Fibroblast of lung (primary cell): ENCODE data around the gene FETUB. TPM values are rescaled to one million over a fixed set of nuclear protein-coding genes. Genes with fewer than 3 reads are reported as not detected.

Source experiments
- DNase-seq, 2 donors: peaks; one replicate each; pipeline versions ENCODE4 v3.0.0 to v3.0.0-alpha.2; 2010; ENCODE audit warnings: low read depth in 2 of 2
- H2AFZ ChIP-seq: 2 replicates; pipeline ENCODE4 v1.5.1; 2012; ENCODE audit warnings: low read length, control low read depth, inconsistent platforms
- H3K27ac ChIP-seq: 2 replicates; pipeline ENCODE4 v1.5.1; 2011; ENCODE audit warnings: low read length, control low read depth; ENCODE audit not compliant: insufficient read depth
- H3K27me3 ChIP-seq: 2 replicates; pipeline ENCODE4 v1.5.1; 2011; ENCODE audit warnings: mild to moderate bottlenecking, low read length; ENCODE audit not compliant: control insufficient read depth, insufficient read depth
- H3K36me3 ChIP-seq: 2 replicates; pipeline ENCODE4 v1.5.1; 2011; ENCODE audit warnings: low read length; ENCODE audit not compliant: control insufficient read depth, insufficient read depth
- H3K4me1 ChIP-seq: 2 replicates; pipeline ENCODE4 v1.5.1; 2011; ENCODE audit warnings: low read length; ENCODE audit not compliant: control insufficient read depth, insufficient read depth; ENCODE audit errors: extremely low read depth
- H3K4me2 ChIP-seq: 2 replicates; pipeline ENCODE4 v1.5.1; 2011; ENCODE audit warnings: low read length, control low read depth; ENCODE audit not compliant: insufficient read depth; ENCODE audit errors: extremely low read depth
- H3K4me3 ChIP-seq, 4 experiments: fragments of 200-600 bp in 1 of 4; sonication (generic) in 1 of 4; replicated peaks in 1 of 4; 2 replicates each; pipeline ENCODE4 v1.5.1; 2011 to 2016; ENCODE audit warnings: low read length in 4 of 4, low read depth in 3 of 4, mild to moderate bottlenecking in 3 of 4, control low read depth in 2 of 4, inconsistent platforms in 1 of 4, mixed read lengths in 1 of 4; ENCODE audit not compliant: insufficient read depth in 1 of 4; ENCODE audit errors: control extremely low read depth in 1 of 4
- H3K79me2 ChIP-seq: 2 replicates; pipeline ENCODE4 v1.5.1; 2012; ENCODE audit warnings: mild to moderate bottlenecking, low read length, inconsistent platforms; ENCODE audit not compliant: control insufficient read depth, insufficient read depth
- H3K9ac ChIP-seq: 2 replicates; pipeline ENCODE4 v1.5.1; 2011; ENCODE audit warnings: mild to moderate bottlenecking, low read length, control low read depth; ENCODE audit not compliant: insufficient read depth
- H3K9me3 ChIP-seq: 2 replicates; pipeline ENCODE4 v1.5.1; 2012; ENCODE audit warnings: low read depth, low read length; ENCODE audit not compliant: control insufficient read depth, insufficient read depth
- H4K20me1 ChIP-seq: 2 replicates; pipeline ENCODE4 v1.5.1; 2011; ENCODE audit warnings: low read length; ENCODE audit not compliant: control insufficient read depth, insufficient read depth; ENCODE audit errors: extremely low read depth
- CTCF ChIP-seq, 2 donors: IDR thresholded peaks in 1 of 2; conservative IDR thresholded peaks in 1 of 2; 1 replicate in 1 of 2; 2 replicates in 1 of 2; pipeline ENCODE4 v1.5.1; 2011 to 2012; ENCODE audit warnings: low read length in 2 of 2, control low read depth in 1 of 2, inconsistent platforms in 1 of 2, low read depth in 1 of 2, mild to moderate bottlenecking in 1 of 2
- EZH2 ChIP-seq: IDR thresholded peaks from 2 replicates; pipeline ENCODE4 v1.5.1; 2012; ENCODE audit warnings: low read length, control low read depth, mild to moderate bottlenecking; ENCODE audit errors: missing control alignments
- polyA plus RNA-seq, 2 donors: library from polyadenylated mRNA; depleted of rRNA in 1 of 2; stranded (reverse) in 1 of 2; unstranded in 1 of 2; fragments of >200 nt; gene quantifications; 2 replicates each; pipeline ENCODE4 v1.2.1, GENCODE V29; 2011 to 2012; ENCODE audit warnings: missing spikeins in 1 of 2
- total RNA-seq: library from RNA; depleted of rRNA; stranded (reverse); fragments of >200 nt; gene quantifications from 2 replicates; pipeline ENCODE4 v1.2.1, GENCODE V29; 2014

Gene FETUB
- total and polyA plus RNA-seq, 2 donors (not counting 1 experiment from before 2014, with no cell fraction given): not detected

DNA sequence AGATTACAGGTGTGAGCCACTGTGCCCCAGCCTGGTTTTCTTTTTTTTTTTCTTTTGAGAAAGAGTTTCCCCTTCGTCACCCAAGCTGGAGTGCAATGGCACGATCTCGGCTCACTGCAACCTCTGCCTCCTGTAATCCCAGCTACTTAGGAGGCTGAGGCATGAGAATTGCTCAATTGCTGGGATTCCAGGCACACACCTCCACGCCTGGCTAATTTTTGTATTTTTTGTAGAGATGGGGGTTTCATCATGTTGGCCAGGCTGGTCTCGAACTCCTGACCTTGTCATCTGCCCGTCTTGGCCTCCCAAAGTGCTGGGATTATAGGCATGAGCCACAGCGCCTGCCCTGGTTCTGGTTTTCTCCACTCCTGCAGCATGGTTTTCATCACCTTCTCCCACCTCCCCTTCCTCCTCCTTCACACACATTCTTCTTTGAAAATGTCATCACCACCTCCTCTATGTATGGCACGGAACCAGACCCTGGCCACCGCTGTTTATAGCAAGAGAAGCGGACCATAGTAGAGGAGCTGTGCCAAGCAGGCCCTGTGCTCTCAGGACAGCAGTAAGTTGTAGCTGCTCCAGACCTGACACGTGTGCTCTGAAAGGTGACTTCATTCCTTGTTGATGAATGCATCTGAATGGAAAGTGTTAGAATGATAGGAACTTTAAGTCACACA lies 42.0 kb upstream of the FETUB start:
- Histone ChIP-seq H3K9ac (no peak overlapping the region), H4K20me1 (no peaks in the 10 kb centered on the region), H3K36me3 (no peaks in the 10 kb centered on the region), H3K9me3 (no peaks in the 10 kb centered on the region), H3K27ac (no peak overlapping the region), H3K79me2 (no peaks in the 10 kb centered on the region), H3K27me3 (no peaks in the 10 kb centered on the region), H3K4me1 (no peaks in the 10 kb centered on the region), H3K4me3 (no peak overlapping the region), H3K4me2 (no peak overlapping the region), H2AFZ (no peak overlapping the region)
- no peak for TF ChIP-seq CTCF (conservative IDR thresholded peaks at IDR 0.05 in 1 of 2, IDR thresholded peaks at IDR 0.05 in 1 of 2; ENCODE audit: low read depth in 1 of 2, low read length in 2 of 2)
- TF ChIP-seq EZH2: no peak
- peak in 1 of 2 donors; percentile 91 for DNase-seq

DNA sequence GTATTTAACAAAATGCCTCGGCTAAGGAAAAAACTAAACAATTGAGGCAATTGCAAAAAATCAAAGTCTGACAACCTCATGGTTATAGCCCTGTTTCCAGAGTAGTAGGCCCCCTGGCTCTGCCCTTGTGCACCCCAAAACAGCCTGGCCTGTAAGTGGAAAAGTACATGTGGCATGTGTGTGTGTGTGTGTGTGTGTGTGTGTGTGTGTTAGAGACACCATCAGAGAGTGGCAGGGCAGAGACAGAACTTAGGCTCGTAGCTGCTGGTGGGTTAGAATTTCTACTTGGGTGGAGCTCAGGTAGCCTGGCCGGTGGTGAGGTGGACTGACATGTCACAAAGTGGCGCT lies 41.4 kb upstream of the FETUB start:
- H2AFZ ChIP-seq: no peak overlapping the region
- no peaks in the 10 kb centered on the region for H4K20me1 ChIP-seq
- no peak overlapping the region for H3K27ac ChIP-seq
- no peak for TF ChIP-seq CTCF (conservative IDR thresholded peaks at IDR 0.05 in 1 of 2, IDR thresholded peaks at IDR 0.05 in 1 of 2; ENCODE audit: low read depth in 1 of 2, low read length in 2 of 2)
- TF ChIP-seq EZH2: no peak
- no peak for DNase-seq
- no peaks in the 10 kb centered on the region for H3K79me2 ChIP-seq
- no peaks in the 10 kb centered on the region for H3K9me3 ChIP-seq
- H3K4me2 ChIP-seq: no peak overlapping the region
- H3K4me1 ChIP-seq: no peaks in the 10 kb centered on the region
- no peak overlapping the region for H3K9ac ChIP-seq
- H3K36me3 ChIP-seq: no peaks in the 10 kb centered on the region
- H3K27me3 ChIP-seq: peaks cover 2% of the 10 kb centered on the region
- H3K4me3 ChIP-seq: no peak overlapping the region

DNA sequence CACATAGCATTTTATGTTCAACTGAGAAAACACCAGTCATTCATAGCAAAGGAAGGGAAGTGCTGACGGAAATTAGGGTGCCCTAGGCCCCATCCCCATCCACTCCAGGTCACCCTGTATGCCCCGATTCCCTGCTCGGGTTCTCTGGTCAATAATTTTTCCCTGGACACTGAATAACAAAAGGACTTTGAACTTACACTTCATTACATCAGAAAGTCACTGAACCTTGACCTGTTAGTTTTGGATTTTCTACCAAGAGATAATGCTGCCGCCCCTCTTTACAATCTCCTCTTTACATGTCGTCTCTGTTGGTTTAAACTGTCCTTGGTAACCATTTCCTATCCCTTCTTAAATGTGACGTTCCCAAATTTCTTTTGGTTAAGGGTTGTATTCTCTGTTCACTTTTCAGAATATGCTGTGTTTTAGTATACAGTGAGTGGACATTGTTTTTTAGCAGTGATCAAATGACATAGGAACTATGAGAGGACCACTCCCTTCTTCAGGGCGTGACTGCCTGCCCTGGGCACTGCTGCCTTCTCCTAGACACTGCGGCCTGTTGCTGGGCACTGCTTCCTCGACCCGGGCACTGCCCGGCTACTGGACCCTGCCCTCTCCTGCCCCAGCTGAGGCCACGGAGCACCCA lies 40.9 kb upstream of the FETUB start:
- TF ChIP-seq CTCF (conservative IDR thresholded peaks at IDR 0.05 in 1 of 2, IDR thresholded peaks at IDR 0.05 in 1 of 2; ENCODE audit: low read depth in 1 of 2, low read length in 2 of 2) (no peak), EZH2 (no peak)
- H2AFZ ChIP-seq: no peak overlapping the region
- H3K4me2 ChIP-seq: no peak overlapping the region
- no peaks in the 10 kb centered on the region for H3K4me1 ChIP-seq
- H3K36me3 ChIP-seq: no peaks in the 10 kb centered on the region
- no peak for DNase-seq
- no peak overlapping the region for H3K9ac ChIP-seq
- H3K4me3 ChIP-seq: no peak overlapping the region
- no peaks in the 10 kb centered on the region for H3K79me2 ChIP-seq
- peaks cover 2% of the 10 kb centered on the region for H3K27me3 ChIP-seq
- no peaks in the 10 kb centered on the region for H4K20me1 ChIP-seq
- no peak overlapping the region for H3K27ac ChIP-seq
- H3K9me3 ChIP-seq: no peaks in the 10 kb centered on the region
